Activated T-helper 17 cell treated with anti-CD3 and anti-CD28 coated beads, Interleukin-2, amount 50 U/mL, for 72 hours (primary cell): ENCODE measurements around the gene MEGF6. TPM values are rescaled to one million over a fixed set of nuclear protein-coding genes. Genes with fewer than 3 reads are reported as not detected.
A peak's percentile ranks its signal among the peaks of the same experiment; 100 is the strongest.

ENCODE experiments used
- ATAC-seq: fragments of 150-1000 bp; cut with Tn5 transposase; replicated peaks from 2 replicates; pipeline ENCODE4 v1.10.0; 2021; ENCODE audit warnings: mild to moderate bottlenecking, moderate library complexity
- H3K27ac Mint-ChIP-seq: one replicate; pipeline ENCODE4 v1.8.0; 2022; ENCODE audit warnings: mixed read lengths
- H3K27me3 Mint-ChIP-seq: one replicate; pipeline ENCODE4 v1.8.0; 2022; ENCODE audit warnings: mixed read lengths
- H3K36me3 Mint-ChIP-seq: one replicate; pipeline ENCODE4 v1.8.0; 2022; ENCODE audit warnings: low read depth, mild to moderate bottlenecking, mixed read lengths
- H3K4me1 Mint-ChIP-seq: one replicate; pipeline ENCODE4 v1.8.0; 2022; ENCODE audit warnings: mixed read lengths
- H3K4me3 Mint-ChIP-seq: one replicate; pipeline ENCODE4 v1.8.0; 2022; ENCODE audit warnings: mild to moderate bottlenecking, mixed read lengths
- H3K9me3 Mint-ChIP-seq: one replicate; pipeline ENCODE4 v1.8.0; 2022; ENCODE audit warnings: mixed read lengths
- total RNA-seq, 2 donors: library from RNA; stranded (reverse); gene quantifications; one replicate each; pipeline ENCODE4 v1.2.3, GENCODE V29; 2022

MEGF6 gene
- total RNA-seq, 2 donors from 2014 or later, result 5.0 to 9.7 TPM

GRCh38 chr1:3638676-3639075, 27.4 kb upstream of the MEGF6 start:
- no peaks in the 10 kb centered on the region for H3K4me1 Mint-ChIP-seq
- peaks cover 74% of the 10 kb centered on the region for H3K36me3 Mint-ChIP-seq
- no peak overlapping the region for H3K4me3 Mint-ChIP-seq
- no peaks in the 10 kb centered on the region for H3K9me3 Mint-ChIP-seq
- no peaks in the 10 kb centered on the region for H3K27me3 Mint-ChIP-seq
- no peak for ATAC-seq
- no peak overlapping the region for H3K27ac Mint-ChIP-seq

GRCh38 chr1:3638027-3638426, 26.7 kb upstream of the MEGF6 start:
- Mint-ChIP-seq H3K27me3 (no peaks in the 10 kb centered on the region), H3K4me1 (no peaks in the 10 kb centered on the region), H3K9me3 (no peaks in the 10 kb centered on the region), H3K4me3 (no peak overlapping the region), H3K36me3 (peaks cover 78% of the 10 kb centered on the region), H3K27ac (no peak overlapping the region)
- ATAC-seq, result no peak

- Mint-ChIP-seq H3K4me1 (no peaks in the 10 kb centered on the region), H3K36me3 (peaks cover 69% of the 10 kb centered on the region)
Measured at GRCh38 chr1:3636531-3636930, 25.2 kb upstream of the MEGF6 start.

GRCh38 chr1:3636080-3636479, 24.8 kb upstream of the MEGF6 start:
- Mint-ChIP-seq H3K4me1 (no peaks in the 10 kb centered on the region), H3K27ac (no peak overlapping the region)

More at GRCh38 chr1:3636531-3636930, 25.2 kb upstream of the MEGF6 start:
- no peaks in the 10 kb centered on the region for H3K27me3 Mint-ChIP-seq
- H3K4me3 Mint-ChIP-seq, result no peak overlapping the region
- H3K27ac Mint-ChIP-seq, result no peak overlapping the region
- ATAC-seq, result no peak
- H3K9me3 Mint-ChIP-seq, result no peaks in the 10 kb centered on the region

GRCh38 chr1:3634059-3634800, 22.9 kb upstream of the MEGF6 start:
- no peak overlapping the region for H3K27ac Mint-ChIP-seq
- no peak for ATAC-seq
- peaks cover 69% of the 10 kb centered on the region for H3K36me3 Mint-ChIP-seq
- H3K4me1 Mint-ChIP-seq, result no peaks in the 10 kb centered on the region
- H3K27me3 Mint-ChIP-seq, result no peaks in the 10 kb centered on the region
- H3K4me3 Mint-ChIP-seq, result no peak overlapping the region
- H3K9me3 Mint-ChIP-seq, result no peaks in the 10 kb centered on the region

More at GRCh38 chr1:3636080-3636479, 24.8 kb upstream of the MEGF6 start:
- Mint-ChIP-seq H3K27me3 (no peaks in the 10 kb centered on the region), H3K9me3 (no peaks in the 10 kb centered on the region), H3K4me3 (no peak overlapping the region), H3K36me3 (peaks cover 64% of the 10 kb centered on the region)
- ATAC-seq, result no peak

- Mint-ChIP-seq H3K4me1 (no peaks in the 10 kb centered on the region), H3K4me3 (no peak overlapping the region), H3K27me3 (no peaks in the 10 kb centered on the region), H3K27ac (no peak overlapping the region), H3K9me3 (no peaks in the 10 kb centered on the region), H3K36me3 (peaks cover 70% of the 10 kb centered on the region)
- ATAC-seq, result no peak
Measured at GRCh38 chr1:3633344-3634058, 22.2 kb upstream of the MEGF6 start.

GRCh38 chr1:3632716-3633343, 21.5 kb upstream of the MEGF6 start:
- no peak overlapping the region for H3K27ac Mint-ChIP-seq
- no peaks in the 10 kb centered on the region for H3K27me3 Mint-ChIP-seq
- no peak overlapping the region for H3K4me3 Mint-ChIP-seq
- ATAC-seq, result no peak
- no peaks in the 10 kb centered on the region for H3K9me3 Mint-ChIP-seq
- H3K4me1 Mint-ChIP-seq, result no peaks in the 10 kb centered on the region
- H3K36me3 Mint-ChIP-seq, result peaks cover 70% of the 10 kb centered on the region

GRCh38 chr1:3632298-3632697, 21.0 kb upstream of the MEGF6 start:
- no peak for ATAC-seq
- Mint-ChIP-seq H3K4me3 (no peak overlapping the region), H3K4me1 (no peaks in the 10 kb centered on the region), H3K27ac (no peak overlapping the region), H3K27me3 (no peaks in the 10 kb centered on the region), H3K9me3 (no peaks in the 10 kb centered on the region), H3K36me3 (peaks cover 70% of the 10 kb centered on the region)

GRCh38 chr1:3631320-3632260, 20.3 kb upstream of the MEGF6 start:
- Mint-ChIP-seq H3K27me3 (no peaks in the 10 kb centered on the region), H3K27ac (no peak overlapping the region), H3K9me3 (no peaks in the 10 kb centered on the region), H3K4me3 (no peak overlapping the region), H3K36me3 (peaks cover 67% of the 10 kb centered on the region), H3K4me1 (no peaks in the 10 kb centered on the region)
- no peak for ATAC-seq

- Mint-ChIP-seq H3K9me3 (no peaks in the 10 kb centered on the region), H3K27me3 (no peaks in the 10 kb centered on the region), H3K4me1 (peaks cover 4% of the 10 kb centered on the region), H3K4me3 (no peak overlapping the region), H3K36me3 (peaks cover 66% of the 10 kb centered on the region), H3K27ac (no peak overlapping the region)
- no peak for ATAC-seq
Measured at GRCh38 chr1:3630914-3631313, 19.6 kb upstream of the MEGF6 start.

- no peak overlapping the region for H3K4me3 Mint-ChIP-seq
- H3K36me3 Mint-ChIP-seq, result peaks cover 59% of the 10 kb centered on the region
- no peaks in the 10 kb centered on the region for H3K27me3 Mint-ChIP-seq
- H3K9me3 Mint-ChIP-seq, result no peaks in the 10 kb centered on the region
- H3K4me1 Mint-ChIP-seq, result peaks cover 7% of the 10 kb centered on the region
- no peak for ATAC-seq
- peak overlapping the region; percentile 73 for H3K27ac Mint-ChIP-seq
Measured at GRCh38 chr1:3630161-3630611, 18.9 kb upstream of the MEGF6 start.

- Mint-ChIP-seq H3K27ac (peak overlapping the region; percentile 73), H3K4me1 (peaks cover 7% of the 10 kb centered on the region), H3K27me3 (no peaks in the 10 kb centered on the region)
Measured at GRCh38 chr1:3629561-3630160, 18.4 kb upstream of the MEGF6 start.

GRCh38 chr1:3628445-3628844, 17.1 kb upstream of the MEGF6 start:
- Mint-ChIP-seq H3K27ac (no peak overlapping the region), H3K9me3 (no peaks in the 10 kb centered on the region), H3K27me3 (no peaks in the 10 kb centered on the region), H3K4me3 (no peak overlapping the region), H3K36me3 (peaks cover 48% of the 10 kb centered on the region), H3K4me1 (peaks cover 17% of the 10 kb centered on the region)
- no peak for ATAC-seq

More at GRCh38 chr1:3629561-3630160, 18.4 kb upstream of the MEGF6 start:
- no peaks in the 10 kb centered on the region for H3K9me3 Mint-ChIP-seq
- ATAC-seq, result no peak
- H3K4me3 Mint-ChIP-seq, result no peak overlapping the region
- H3K36me3 Mint-ChIP-seq, result peaks cover 54% of the 10 kb centered on the region
